Hematopoietic multipotent progenitor cell treated with erythropoietin and hydrocortisone succinate and interleukin-3 and kit ligand, for 4 days (in vitro differentiated cells): ENCODE measurements around the gene RAPGEF4.
"Not testable (repeated sequence)": the region's sequence is repeated elsewhere in the genome, so short reads cannot be mapped to it uniquely, and the experiment has no call there.

Source experiments
- DNase-seq: peaks from one replicate; pipeline ENCODE4 v3.0.0-alpha.2; 2015

RAPGEF4 gene

GRCh38 chr2:173079141-173079540 lies 343.5 kb downstream of the RAPGEF4 start:
- DNase-seq = no peak

GRCh38 chr2:173079973-173080860 lies 344.6 kb downstream of the RAPGEF4 start:
- no peak for DNase-seq

- DNase-seq = no peak
Observed at GRCh38 chr2:173086518-173087213, 351.0 kb downstream of the RAPGEF4 start.

- no peak for DNase-seq
Observed at GRCh38 chr2:173087214-173087581, 351.6 kb downstream of the RAPGEF4 start.

- DNase-seq = no peak
Observed at GRCh38 chr2:173087793-173088496, 352.3 kb downstream of the RAPGEF4 start.

- no peak for DNase-seq
Observed at GRCh38 chr2:173090276-173090877, 354.7 kb downstream of the RAPGEF4 start.

- no peak for DNase-seq
Observed at GRCh38 chr2:173090973-173091660, 355.5 kb downstream of the RAPGEF4 start.

- DNase-seq = no peak
Observed at GRCh38 chr2:173091910-173092309, 356.3 kb downstream of the RAPGEF4 start.

- DNase-seq = no peak
Observed at GRCh38 chr2:173092844-173093402, 357.3 kb downstream of the RAPGEF4 start.

- not testable (repeated sequence) for DNase-seq
Observed at GRCh38 chr2:173093617-173094016, 358.0 kb downstream of the RAPGEF4 start.

GRCh38 chr2:173094731-173095130 lies 359.1 kb downstream of the RAPGEF4 start:
- no peak for DNase-seq

- DNase-seq = no peak
Observed at GRCh38 chr2:173095356-173095755, 359.7 kb downstream of the RAPGEF4 start.

- no peak for DNase-seq
Observed at GRCh38 chr2:173099271-173099670, 363.6 kb downstream of the RAPGEF4 start.

- DNase-seq = no peak
Observed at GRCh38 chr2:173099804-173100203, 364.2 kb downstream of the RAPGEF4 start.

GRCh38 chr2:173101687-173102086 lies 366.0 kb downstream of the RAPGEF4 start:
- DNase-seq = no peak
